CD4-positive, alpha-beta T cell treated with Interleukin-6 at 100 ng/mL for 8 hours (primary cell): ENCODE data around the gene KIF22.
"Not testable (repeated sequence)": the region's sequence is repeated elsewhere in the genome, so short reads cannot be mapped to it uniquely, and the experiment has no call there.

Source experiments
- DNase-seq: peaks from one replicate; pipeline ENCODE4 v3.0.0-alpha.2; 2020; ENCODE audit warnings: mixed read lengths, low spot score

KIF22 gene

GRCh38 chr16:29766571-29766970 is 24.0 kb upstream of the KIF22 start:
- no peak for DNase-seq

GRCh38 chr16:29767062-29767461 is 23.5 kb upstream of the KIF22 start:
- DNase-seq = no peak

- DNase-seq = no peak
Observed at GRCh38 chr16:29769507-29769906, 21.0 kb upstream of the KIF22 start.

- no peak for DNase-seq
Observed at GRCh38 chr16:29770250-29770929, 20.2 kb upstream of the KIF22 start.

- DNase-seq = not testable (repeated sequence)
Observed at GRCh38 chr16:29772330-29772729, 18.2 kb upstream of the KIF22 start.

- DNase-seq = no peak
Observed at GRCh38 chr16:29774730-29775129, 15.8 kb upstream of the KIF22 start.

GRCh38 chr16:29775742-29776408 is 14.7 kb upstream of the KIF22 start:
- no peak for DNase-seq

GRCh38 chr16:29777576-29778350 is 12.8 kb upstream of the KIF22 start, which contains the start of gene ZG16:
ZG16 (plus strand) TSS chr16:29778256; CDS start chr16:29779267, 1,011 bp downstream.
- DNase-seq = no peak

GRCh38 chr16:29779474-29779873 is 11.1 kb upstream of the KIF22 start:
- no peak for DNase-seq

- not testable (repeated sequence) for DNase-seq
Observed at GRCh38 chr16:29783094-29783953, 7.2 kb upstream of the KIF22 start.

GRCh38 chr16:29784157-29784556 is 6.4 kb upstream of the KIF22 start:
- no peak for DNase-seq

GRCh38 chr16:29784901-29785500 is 5.5 kb upstream of the KIF22 start:
- peak; percentile 78 for DNase-seq

- not testable (repeated sequence) for DNase-seq
Observed at GRCh38 chr16:29787155-29787554, 3.4 kb upstream of the KIF22 start.

- DNase-seq = no peak
Observed at GRCh38 chr16:29789775-29790182, 772 bp upstream of the KIF22 start.

GRCh38 chr16:29790949-29791844 is 646 bp downstream of the KIF22 start:
- DNase-seq = no peak

GRCh38 chr16:29791845-29792807 is 1.6 kb downstream of the KIF22 start:
- no peak for DNase-seq

- DNase-seq = not testable (repeated sequence)
Observed at GRCh38 chr16:29793153-29793552, 2.6 kb downstream of the KIF22 start.

GRCh38 chr16:29794231-29794710 is 3.7 kb downstream of the KIF22 start:
- DNase-seq = no peak

GRCh38 chr16:29802416-29802935 is 11.9 kb downstream of the KIF22 start:
- no peak for DNase-seq
